Left cardiac atrium (tissue), 4 donors: ENCODE measurements around the gene OR52B6. TPM values are rescaled to one million over a fixed set of nuclear protein-coding genes. Genes with fewer than 3 reads are reported as not detected.
A peak's percentile ranks its signal among the peaks of the same experiment; 100 is the strongest.
"Not testable (repeated sequence)": the region's sequence is repeated elsewhere in the genome, so short reads cannot be mapped to it uniquely, and the experiment has no call there.

Experiments
- ATAC-seq, 2 donors: fragments of 200-7000 bp; cut with Tn5 transposase; one replicate each; pipeline ENCODE4 v1.9.1; 2020; ENCODE audit warnings: mild to moderate bottlenecking in 2 of 2, moderate library complexity in 2 of 2
- DNase-seq: peaks from one replicate; pipeline ENCODE4 v3.0.0-alpha.2; 2020
- intact Hi-C, 2 donors: fragments of 100-400 bp; cut with DNase I; formaldehyde crosslinking; loops; one replicate each; pipeline versions ENCODE4 v1.14.1 to v1.15.1; 2022 to 2023
- total RNA-seq, 2 donors: library from RNA; stranded (reverse); fragmentation: NEBNext Ultra II Directional; extraction: Animal tissue kit (Norgen Biotek cat#: 25700); gene quantifications; one replicate each; pipeline ENCODE4 v1.2.1, GENCODE V29; 2021
- donor health status: DM: no; HTN: yes; CAD: no.
- donor health status: DM: no; HTN: yes; CAD: no; lungs with severe emphysema.
- donor health status: DM: yes; HTN: yes; CAD: no.
- donor health status: Dilated cardiomyopathy.

OR52B6 gene
- total RNA-seq, 2 donors from 2014 or later = not detected

DNA sequence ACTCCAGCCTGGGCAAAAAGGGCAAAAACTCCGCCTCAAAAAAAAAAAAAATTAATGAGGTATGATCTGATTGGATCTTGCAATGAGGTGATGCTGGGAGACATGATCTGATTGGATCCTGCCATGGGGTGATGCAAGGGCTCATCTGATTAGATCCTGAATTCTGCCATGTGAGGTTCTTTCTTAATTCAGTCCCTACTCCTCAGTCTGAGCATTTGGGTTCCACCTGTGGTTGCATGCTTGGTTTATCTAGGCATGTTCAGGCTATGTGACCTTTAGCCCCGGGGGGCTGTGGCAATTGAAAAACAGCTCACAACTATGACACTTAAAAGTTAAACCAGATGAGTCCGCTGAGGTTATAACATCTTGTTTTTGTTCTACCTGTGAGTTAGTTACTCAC lies 10.9 kb downstream of the OR52B6 start:
- intact Hi-C loops = no loop called here
- DNase-seq (no peak), ATAC-seq (no peak)

DNA sequence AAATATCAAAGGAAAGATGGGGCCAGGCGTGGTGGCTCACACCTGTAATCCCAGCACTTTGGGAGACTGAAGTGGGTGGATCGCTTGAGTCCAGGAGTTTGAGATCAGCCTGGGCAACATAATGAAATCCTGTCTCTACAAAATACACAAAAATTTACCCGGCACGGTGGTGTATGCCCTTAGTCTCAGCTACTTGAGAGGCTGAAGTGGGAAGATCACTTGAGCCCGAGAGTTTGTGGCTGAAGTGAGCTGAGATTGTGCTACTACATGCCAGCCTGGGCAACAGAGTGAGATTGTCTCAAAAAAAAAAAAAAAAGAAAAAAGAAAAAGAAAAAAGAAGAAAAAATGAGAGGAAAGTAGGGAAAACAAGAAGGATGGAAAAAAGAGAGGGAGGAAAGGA lies 11.9 kb downstream of the OR52B6 start:
- intact Hi-C loops = no loop called here
- DNase-seq (no peak), ATAC-seq (no peak)

DNA sequence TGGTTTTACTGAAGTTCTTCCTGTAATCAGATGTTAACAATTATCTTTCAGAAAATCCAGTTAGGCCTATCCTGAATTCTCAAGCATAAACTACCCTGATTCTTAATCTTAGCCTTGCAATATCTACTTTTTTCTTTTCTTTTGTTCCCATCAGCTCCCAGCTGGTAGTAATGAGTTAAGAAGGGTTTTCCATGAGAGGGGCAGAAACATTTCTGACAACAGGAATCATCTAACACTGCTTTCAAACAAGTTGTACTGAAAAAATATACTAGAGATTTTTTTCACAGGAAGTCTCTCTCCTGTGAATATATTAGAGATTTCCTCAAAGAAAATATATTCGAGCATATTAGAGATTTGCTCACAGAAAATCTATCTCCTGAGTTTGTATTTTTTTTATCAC lies 12.5 kb downstream of the OR52B6 start:
- ATAC-seq (no peak), DNase-seq (no peak)
- intact Hi-C loops = no loop called here

DNA sequence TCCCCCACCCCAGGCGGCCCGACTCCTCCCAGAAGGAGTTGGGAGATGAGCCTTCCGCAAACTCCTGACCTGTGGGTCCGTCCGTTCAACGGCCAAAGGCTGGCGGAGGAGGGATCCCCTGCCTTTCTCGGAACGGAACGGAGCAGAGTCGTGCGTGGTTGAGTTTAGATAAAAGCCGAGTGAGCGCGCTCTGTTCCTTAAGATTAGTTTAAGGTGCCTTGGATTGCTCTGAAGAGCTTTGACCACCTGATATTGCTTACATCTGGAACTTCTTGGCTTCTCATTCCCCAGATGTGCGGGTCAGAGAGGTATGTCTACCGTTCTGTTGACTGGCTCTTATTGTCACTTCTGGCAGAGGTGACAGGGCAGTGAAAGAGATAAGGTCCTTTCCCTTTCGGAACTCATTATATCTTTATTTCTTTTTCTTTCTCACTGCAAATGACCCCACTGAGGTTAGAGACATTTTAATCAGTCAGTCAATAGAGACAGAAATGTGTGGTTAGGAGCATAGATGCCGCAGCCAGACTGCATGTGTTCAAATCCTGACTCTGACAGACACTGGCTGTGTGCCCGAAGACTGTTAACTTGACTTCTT lies 16.0 kb downstream of the OR52B6 start, which contains the start of gene TRIM6:
Gene TRIM6 (plus strand): TSS at position 31 of the 595 bp plus-strand sequence. CDS start 261 bp downstream, at position 292.
- intact Hi-C loops = no loop called here
- DNase-seq (peak; percentile 60), ATAC-seq (peak; percentile 68 to 90)

DNA sequence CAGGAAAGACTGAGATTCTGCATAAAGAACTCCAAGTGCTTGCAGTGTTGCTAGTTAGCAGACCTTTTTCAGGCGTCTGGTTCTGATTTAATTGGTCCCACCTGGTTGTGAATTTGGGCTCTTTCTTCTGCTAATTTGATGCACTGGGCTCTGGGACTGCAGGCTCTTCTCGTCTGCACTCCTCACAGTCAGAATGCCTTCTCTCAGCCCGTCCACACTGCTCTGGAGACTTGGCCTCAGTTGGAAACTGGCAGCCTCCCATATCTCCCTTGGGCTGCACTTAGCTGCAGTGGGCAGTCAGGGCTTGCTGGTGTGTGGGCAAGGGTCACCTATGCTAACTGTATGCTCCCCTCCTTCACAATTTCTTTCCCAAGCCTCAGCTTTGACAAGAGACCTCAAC lies 17.3 kb downstream of the OR52B6 start:
- intact Hi-C loops = loop anchor here in 1 of 2 donors (2.0 kb wide), 1 partner anchor 47 kb away; no protein-coding TSS in a partner anchor
- DNase-seq = no peak

DNA sequence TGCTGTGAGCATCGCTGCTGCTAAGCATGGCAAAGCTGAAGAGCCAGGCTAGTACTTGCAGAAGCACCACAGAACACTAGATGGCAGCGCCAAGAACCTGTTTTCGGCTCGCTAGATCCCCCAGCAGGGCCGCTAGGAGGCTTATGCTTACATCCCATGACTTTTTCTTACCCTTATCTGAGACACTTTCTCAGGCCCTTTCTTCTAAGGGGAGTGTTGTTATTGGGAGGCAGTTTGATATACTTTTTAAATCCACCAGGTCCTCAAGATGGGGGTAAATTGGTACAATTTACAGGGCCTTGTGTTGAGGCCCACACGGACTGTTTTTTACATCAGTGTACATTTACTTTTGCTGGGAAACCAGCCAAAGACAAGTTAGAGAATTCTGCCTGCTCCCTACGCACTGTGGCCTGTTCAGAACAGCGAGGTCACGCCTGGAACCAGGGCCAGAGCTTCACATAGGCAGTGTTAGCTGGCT lies 19.7 kb downstream of the OR52B6 start:
- intact Hi-C loops = no loop called here
- ATAC-seq (peak; percentile 74 to 86), DNase-seq (peak; percentile 78)

More for the DNA sequence above, 17.3 kb downstream of the OR52B6 start:
- ATAC-seq = peak in 1 of 2 donors; percentile 20

DNA sequence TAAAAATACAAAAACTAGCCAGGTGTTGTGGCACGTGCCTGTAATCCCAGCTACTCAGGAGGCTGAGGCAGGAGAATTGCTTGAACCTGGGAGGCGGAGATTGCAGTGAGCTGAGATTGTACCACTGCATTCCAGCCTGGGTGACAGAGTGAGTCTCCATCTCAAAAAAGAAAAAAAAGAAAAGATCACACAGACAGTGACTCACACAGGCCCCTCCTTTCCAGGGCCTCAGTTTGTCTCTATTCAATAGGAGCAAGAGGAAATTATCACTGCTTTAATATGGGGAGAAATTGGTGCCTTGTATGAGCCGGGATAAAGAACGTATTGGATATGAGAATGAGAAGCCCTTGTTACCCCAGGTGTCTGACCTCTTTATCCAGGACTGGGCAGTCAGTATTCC lies 22.1 kb downstream of the OR52B6 start:
- ATAC-seq, intact Hi-C loops: not testable (repeated sequence)

DNA sequence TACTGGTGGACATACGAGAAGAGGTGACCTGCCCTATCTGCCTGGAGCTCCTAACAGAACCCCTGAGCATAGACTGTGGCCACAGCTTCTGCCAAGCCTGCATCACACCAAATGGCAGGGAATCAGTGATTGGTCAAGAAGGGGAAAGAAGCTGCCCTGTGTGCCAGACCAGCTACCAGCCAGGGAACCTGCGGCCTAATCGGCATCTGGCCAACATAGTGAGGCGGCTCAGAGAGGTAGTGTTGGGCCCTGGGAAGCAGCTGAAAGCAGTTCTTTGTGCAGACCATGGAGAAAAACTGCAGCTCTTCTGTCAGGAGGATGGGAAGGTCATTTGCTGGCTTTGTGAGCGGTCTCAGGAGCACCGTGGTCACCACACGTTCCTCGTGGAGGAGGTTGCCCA lies 22.6 kb downstream of the OR52B6 start:
- intact Hi-C loops = no loop called here
- DNase-seq = no peak
- peak in 1 of 2 donors; percentile 65 for ATAC-seq

More for the DNA sequence above, 22.1 kb downstream of the OR52B6 start:
- DNase-seq = not testable (repeated sequence)

DNA sequence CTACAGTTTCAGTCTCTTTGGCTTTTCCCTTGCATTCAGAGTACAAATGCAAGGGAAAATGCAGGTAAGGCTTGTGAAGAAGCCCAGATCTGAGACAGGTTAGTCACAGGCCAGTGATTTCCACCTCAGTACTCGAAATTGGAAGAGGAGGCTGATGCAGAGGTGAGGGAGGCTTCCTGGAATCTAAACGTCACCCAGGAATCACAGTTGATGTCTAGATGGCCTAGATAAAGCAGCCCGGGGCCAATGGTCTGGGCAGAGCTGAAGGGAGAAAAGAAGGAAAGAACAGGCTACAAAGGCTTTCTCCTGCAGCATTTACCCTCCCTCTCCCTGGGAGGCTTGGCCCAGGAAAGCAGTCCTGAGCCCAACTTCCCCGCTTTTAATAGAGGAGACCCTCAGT lies 24.2 kb downstream of the OR52B6 start:
- ATAC-seq (no peak), DNase-seq (no peak)
- intact Hi-C loops = no loop called here

DNA sequence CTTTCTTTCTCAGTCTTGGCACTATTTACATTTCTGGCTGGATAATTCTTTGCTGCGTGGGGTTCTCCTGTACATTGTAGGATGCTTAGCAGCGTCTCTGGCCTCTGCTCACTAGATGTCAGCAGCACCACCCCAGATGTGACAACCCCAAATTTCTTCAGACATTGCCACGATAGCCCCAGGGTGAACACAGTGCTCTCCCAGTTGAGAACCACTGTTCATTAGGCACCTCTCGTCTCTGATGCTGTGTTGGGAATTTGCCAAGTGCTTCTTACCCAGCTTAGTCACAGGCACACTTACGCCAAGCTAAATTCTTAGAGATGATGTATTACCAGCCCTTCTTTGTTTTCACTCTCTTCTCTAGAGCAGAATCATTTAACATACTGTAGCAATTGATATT lies 25.2 kb downstream of the OR52B6 start:
- intact Hi-C loops = no loop called here
- DNase-seq = no peak
- no peak for ATAC-seq

DNA sequence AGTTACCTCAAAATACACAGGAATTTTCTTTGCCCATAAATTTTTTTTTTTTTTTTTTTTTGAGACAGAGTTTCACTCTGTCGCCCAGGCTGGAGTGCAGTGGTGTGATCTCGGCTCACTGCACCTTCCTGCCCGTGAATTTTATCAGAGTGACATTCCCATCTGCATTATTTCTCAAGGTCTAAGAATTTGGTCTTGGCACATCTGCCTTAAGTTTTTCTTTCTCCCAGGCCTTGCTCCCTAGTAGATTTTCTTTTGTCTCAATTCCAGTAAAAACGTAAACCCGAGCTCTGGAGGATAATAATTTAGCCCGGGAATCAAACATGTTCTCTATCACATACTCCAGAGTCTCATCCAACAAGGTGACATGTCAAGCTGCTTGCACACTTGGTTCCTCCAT lies 28.1 kb downstream of the OR52B6 start:
- intact Hi-C loops = no loop called here
- ATAC-seq (no peak), DNase-seq (no peak)

DNA sequence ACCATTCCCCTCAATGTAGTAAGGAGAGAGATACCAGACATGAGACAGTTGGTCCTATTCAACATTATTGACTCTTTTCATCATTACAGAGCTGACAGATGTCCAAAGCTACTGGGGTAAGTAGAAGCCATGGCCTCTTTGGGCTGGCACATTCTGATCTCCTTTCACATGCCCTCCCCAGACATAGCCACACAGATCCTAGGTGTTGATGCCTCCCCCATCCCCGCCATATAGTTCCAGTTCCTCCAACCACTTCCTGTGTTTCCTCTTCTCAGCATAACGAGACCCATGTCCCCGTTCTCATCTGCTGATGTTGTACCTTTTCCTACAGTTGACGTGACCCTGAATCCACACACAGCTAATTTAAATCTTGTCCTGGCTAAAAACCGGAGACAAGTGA lies 29.8 kb downstream of the OR52B6 start:
- DNase-seq = no peak
- intact Hi-C loops = no loop called here
- no peak for ATAC-seq

DNA sequence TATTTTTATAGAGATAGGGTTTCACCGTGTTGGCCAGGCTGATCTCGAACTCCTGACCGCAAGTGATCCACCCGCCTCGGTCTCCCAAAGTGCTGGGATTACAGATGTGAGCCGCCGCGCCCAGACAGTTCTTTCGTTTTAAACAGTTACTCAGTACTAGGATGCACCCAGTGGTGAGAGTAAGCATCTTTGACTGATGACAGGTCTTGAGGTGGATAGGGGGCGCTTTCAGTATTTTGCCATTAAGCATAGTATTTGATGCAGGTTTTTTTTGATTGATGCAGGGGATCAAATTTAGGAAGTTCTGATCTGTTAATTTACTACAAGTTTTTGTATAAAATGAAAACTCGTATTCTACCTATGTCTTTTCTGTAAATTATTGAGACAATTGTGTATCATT lies 30.9 kb downstream of the OR52B6 start:
- intact Hi-C loops = no loop called here
- DNase-seq (no peak), ATAC-seq (no peak)

DNA sequence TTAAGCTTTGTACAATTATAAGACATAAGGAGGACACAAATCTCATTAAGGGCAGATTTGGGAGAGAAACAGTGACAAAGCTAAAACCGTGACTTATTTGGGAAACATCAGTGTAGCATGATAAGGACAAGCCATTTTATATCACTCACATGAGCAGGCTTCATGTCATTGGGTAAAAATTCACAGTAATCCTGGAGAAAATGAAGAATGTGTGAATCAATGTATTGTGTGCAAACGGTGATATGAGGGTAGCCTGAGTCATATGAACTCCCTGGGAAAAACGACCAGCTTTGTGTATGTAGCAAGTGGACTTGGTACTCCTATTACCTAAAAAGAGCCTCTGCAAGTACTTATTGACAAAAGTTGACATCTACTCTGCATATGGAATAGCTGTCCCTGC lies 38.1 kb downstream of the OR52B6 start:
- intact Hi-C loops = no loop called here
- DNase-seq (no peak), ATAC-seq (no peak)

DNA sequence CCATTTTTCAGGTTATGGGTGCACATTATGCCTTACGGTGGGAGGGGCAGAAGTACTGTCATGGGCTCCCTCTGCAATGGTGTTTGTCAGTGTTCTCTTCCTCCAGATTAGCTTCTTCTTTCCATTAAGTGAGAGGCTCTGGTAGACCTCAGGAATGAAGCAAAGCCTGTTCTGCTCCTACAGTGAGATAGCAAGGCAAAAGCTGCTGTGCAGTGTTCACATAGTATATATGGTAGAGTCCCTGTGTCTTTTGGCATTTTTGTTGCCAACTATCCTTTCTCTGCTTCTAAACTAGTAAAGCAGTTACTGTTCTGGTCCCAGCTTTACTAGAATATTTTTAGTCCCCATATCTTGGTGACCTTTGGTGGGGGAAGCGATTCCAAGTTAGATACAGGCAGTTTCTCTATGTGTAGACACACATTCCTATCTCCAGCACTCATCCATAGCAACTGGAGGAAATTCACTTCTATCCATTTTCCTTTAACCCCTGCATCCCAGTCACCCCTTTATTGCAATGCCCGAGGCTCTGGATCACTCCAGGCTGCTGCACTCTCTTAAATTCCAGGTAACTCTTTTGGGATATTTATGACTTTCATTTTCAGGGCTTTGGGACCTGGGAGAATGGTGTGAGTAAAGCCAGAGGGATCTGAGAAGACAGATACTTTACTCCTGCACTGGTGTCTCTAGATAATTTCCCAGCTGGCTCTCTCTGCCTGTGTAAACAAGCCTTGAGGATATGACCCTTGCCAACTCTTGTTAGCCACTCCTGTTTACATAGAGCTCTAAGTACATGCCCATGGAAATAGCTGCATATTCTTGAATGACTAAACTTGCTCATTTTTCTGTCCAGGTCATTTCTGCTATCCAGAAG lies 40.2 kb downstream of the OR52B6 start:
- intact Hi-C loops = no loop called here
- DNase-seq = no peak
- peak in 1 of 2 donors; percentile 60 for ATAC-seq

DNA sequence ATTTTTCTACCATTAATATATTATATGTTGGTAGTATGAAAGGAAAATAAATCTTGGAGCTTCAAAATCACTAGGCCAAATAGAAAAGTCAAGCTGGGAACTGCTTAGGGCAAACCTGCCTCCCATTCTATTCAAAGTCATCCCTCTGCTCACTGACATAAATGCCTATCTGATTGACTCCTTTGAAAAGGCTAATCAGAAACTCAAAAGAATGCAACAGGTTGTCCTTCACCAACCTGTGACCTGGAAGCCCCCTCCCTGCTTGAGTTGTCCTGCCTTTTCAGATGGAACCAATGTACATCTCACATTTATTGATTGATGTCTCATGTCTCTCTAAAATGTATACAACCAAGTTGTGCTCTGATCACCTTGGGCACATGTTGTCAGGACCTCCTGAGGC lies 40.9 kb downstream of the OR52B6 start:
- intact Hi-C loops = no loop called here
- ATAC-seq (no peak), DNase-seq (no peak)

DNA sequence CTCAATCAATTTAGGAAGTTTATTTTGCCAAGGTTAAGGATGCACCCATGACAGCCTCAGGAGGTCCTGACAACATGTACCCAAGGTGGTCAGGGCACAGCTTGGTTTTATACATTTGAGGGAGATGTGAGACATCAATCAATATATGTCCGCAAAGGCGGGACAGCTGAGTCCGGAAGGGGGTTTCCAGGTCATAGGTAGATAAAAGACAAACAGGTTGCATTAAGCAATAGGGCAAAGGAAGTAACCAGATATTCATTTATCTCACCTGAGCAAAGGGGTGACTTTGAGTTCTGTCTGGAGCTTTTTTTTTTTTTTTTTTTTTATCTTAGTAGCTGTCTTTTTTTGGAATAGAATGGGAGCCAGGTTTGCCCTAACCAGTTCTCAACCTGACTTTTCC lies 42.1 kb downstream of the OR52B6 start:
- intact Hi-C loops = no loop called here
- DNase-seq (no peak), ATAC-seq (no peak)

DNA sequence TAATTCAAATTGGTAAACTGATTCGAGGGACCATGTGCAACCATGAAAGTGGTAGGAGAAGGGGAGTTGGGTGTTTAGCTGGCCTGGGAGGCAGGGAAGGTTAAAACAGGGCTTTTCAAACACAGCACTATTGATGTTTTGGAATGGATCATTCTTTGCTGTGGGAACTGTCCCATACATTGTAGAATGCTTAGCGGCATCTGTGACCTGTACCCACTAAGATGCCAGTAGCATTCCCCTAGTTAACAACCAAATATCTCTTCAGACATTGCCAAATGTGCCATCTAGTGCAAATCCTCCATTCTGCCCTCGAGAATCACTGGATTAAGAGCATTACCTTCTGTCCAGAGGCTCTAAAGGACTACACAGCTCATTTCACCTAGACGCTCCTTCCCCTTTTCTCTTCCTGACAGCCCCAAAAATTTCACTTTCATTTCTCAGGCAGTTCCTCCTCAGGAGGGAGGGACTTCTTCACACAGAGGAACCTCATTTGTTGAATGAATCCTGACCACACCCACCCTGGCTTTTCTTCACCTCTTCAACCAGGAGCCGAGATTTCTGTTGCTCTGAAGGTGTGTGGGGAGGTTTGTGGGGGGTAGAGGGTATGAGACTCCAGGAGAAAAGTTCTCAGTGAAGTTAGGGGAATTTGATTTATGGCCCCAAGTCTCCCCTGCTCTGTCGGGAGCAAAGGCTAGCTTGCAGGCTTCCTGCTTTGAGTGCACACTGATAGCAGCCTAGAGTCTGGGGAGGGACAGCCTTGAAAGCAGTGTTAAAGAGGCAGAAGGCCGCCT lies 44.0 kb downstream of the OR52B6 start, which contains the start of gene TRIM34:
Gene TRIM34 (plus strand): TSS at position 513 of the 791 bp plus-strand sequence. CDS start 7,331 bp downstream, outside the sequence.
- peak; percentile 95 to 97 for ATAC-seq
- DNase-seq = peak; percentile 47
- intact Hi-C loops = no loop called here

DNA sequence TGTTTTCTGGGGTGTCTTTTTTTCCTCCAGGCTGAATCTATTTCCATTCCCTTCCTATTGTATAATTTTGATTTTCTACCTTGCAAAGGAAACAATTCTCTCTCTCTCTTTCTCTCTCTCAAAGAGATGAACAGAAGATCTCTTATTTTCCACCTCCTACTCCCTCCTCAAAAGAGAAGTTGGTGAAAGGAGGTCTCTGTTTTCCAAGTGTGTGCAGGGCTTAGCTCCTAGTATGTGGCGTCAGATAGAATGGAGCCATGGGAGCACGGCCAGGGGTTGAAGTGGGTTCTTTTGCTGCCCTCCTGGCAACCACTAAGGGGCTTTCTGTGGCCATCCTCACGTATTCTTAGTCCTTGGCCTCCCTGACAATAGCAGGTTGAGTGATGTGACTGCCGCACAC lies 44.6 kb downstream of the OR52B6 start:
- DNase-seq (no peak), ATAC-seq (peak in 1 of 2 donors; percentile 11)
- intact Hi-C loops = no loop called here
